ENCODE data around the gene CXCL16. TPM values are rescaled to one million over a fixed set of nuclear protein-coding genes. Genes with fewer than 3 reads are reported as not detected.
A peak's percentile ranks its signal among the peaks of the same experiment; 100 is the strongest.
"Not testable (repeated sequence)": the region's sequence is repeated elsewhere in the genome, so short reads cannot be mapped to it uniquely, and the experiment has no call there.

Gene CXCL16
- total and polyA plus RNA-seq, 12 donors: 2.4 to 50.1 (median 36.2) TPM

DNA sequence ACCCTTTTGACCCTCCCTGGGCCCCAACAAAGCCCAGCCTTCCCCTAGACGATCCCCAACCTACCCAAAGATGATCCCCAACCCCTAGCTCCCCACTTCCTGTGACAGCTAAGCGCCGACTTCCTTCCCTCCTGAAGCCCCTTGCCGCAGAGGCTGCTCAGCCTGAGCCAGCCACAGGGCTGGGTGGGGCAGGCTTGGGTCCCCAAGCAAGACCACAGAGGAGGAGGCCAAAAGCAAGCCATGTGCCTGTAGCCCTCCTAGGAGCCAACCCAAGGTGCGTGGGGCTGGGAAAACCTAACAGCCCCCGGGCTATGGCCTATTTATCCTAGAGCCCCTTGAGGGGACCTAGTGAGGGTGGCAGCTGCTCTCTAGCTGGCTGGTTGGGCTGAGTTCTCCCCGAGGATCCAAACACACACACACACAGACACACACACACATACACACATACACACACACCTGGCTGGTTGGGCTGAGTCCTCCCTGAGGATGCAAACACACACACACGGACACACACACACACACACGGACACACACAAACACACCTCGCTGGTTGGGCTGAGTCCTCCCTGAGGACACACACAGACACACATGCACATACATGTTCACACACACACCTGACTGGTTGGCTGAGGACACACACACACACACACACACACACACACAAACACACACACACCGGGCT lies 24.5 kb downstream of the CXCL16 start:
- Histone ChIP-seq H3K36me3 (replicated peaks in 1 of 2) (peaks cover 0 to 32% of the 10 kb centered on the region in 2 donors), H3K9me3 (replicated peaks in 1 of 3) (no peaks in the 10 kb centered on the region), H3K27me3 (no peaks in the 10 kb centered on the region), H3K4me1 (replicated peaks in 1 of 2) (peaks cover 6 to 11% of the 10 kb centered on the region in 2 donors), H3K4me3 (no peak overlapping the region), H3K27ac (peak overlapping the region in 2 of 5 donors; percentile 6 to 8)
- WGBS, 4 donors: 73 to 77% (median 75%) methylated on average over 8 to 11 of the region's 11 CpGs
- no peak for DNase-seq
- TF ChIP-seq, protein P1, sequence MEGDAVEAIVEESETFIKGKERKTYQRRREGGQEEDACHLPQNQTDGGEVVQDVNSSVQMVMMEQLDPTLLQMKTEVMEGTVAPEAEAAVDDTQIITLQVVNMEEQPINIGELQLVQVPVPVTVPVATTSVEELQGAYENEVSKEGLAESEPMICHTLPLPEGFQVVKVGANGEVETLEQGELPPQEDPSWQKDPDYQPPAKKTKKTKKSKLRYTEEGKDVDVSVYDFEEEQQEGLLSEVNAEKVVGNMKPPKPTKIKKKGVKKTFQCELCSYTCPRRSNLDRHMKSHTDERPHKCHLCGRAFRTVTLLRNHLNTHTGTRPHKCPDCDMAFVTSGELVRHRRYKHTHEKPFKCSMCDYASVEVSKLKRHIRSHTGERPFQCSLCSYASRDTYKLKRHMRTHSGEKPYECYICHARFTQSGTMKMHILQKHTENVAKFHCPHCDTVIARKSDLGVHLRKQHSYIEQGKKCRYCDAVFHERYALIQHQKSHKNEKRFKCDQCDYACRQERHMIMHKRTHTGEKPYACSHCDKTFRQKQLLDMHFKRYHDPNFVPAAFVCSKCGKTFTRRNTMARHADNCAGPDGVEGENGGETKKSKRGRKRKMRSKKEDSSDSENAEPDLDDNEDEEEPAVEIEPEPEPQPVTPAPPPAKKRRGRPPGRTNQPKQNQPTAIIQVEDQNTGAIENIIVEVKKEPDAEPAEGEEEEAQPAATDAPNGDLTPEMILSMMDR (IDR thresholded peaks at IDR 0.05): no peak
- TF ChIP-seq POLR2A (IDR thresholded peaks at IDR 0.05): no peak
- intact Hi-C loops (cut with DNase I): loop anchor here (5.0 to 10.0 kb wide), 3 partner anchors 80 to 177 kb away; partner anchors contain the start of gene PSMB6 (in 1 of the 2)

DNA sequence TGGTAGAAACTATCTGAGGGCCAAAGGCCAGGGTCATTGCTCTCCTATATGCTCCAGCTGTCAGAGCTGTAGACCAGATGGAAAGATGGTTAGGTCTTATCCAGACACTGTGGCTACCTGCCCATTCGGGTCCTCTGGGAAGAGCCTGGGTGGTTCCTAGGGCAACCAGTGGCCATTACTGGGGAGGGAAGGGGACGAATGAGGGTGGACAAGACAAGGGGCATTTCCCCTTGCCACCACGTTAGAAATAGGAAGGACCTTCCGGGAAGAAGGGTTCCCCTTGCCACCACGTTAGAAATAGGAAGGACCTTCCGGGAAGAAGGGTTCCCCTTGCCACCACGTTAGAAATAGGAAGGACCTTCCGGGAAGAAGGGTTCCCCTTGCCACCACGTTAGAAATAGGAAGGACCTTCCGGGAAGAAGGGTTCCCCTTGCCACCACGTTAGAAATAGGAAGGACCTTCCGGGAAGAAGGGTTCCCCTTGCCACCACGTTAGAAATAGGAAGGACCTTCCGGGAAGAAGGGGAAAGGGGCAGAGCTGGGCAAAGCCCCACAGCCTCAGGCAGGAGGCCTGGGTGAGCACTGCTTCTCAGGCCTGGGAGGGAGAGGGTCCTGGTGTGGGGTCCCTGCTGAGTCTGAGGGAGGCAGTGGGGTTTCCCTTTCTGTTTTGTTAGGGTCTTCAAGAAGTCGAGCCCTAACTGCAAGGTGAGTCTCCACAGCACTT lies 25.2 kb downstream of the CXCL16 start:
- DNase-seq; H3K27me3 ChIP-seq; H3K4me3 ChIP-seq; H3K9me3 ChIP-seq (replicated peaks in 1 of 3): not testable (repeated sequence)
- H3K36me3 ChIP-seq (replicated peaks in 1 of 2): peaks cover 0 to 27% of the 10 kb centered on the region in 2 donors
- 76 to 88% (median 81%) methylated on average over 9 to 11 of the region's 15 CpGs for WGBS, 4 donors
- peak overlapping the region in 2 of 5 donors; percentile 6 to 8 for H3K27ac ChIP-seq
- intact Hi-C loops (cut with DNase I): loop anchor here (5.0 to 10.0 kb wide), 3 partner anchors 80 to 178 kb away; partner anchors contain the start of gene PSMB6 (in 1 of the 2)
- peaks cover 11% of the 10 kb centered on the region in 2 donors for H3K4me1 ChIP-seq (replicated peaks in 1 of 2)

DNA sequence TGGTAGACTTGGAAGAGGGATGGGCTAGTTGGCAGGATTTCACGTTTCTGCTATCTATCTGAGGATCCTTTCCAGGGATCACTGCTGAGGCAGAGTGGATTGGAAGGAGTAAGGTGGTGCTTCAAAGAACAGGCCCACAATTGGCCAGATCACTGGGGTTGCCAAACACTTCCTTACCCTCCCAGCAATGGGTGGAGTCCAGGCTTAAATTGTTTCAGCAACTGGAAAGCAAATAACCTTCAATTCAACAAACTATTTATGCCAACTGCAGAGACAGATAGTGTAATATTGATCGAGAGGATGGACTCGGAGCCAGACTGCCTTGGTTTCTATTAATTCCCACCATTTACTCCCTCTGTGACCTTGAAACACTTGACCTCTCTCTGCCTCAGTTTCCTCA lies 27.2 kb downstream of the CXCL16 start:
- peak overlapping the region in 2 of 5 donors; percentile 88 to 94 for H3K27ac ChIP-seq
- TF ChIP-seq, protein P1 (IDR thresholded peaks at IDR 0.05): no peak

DNA sequence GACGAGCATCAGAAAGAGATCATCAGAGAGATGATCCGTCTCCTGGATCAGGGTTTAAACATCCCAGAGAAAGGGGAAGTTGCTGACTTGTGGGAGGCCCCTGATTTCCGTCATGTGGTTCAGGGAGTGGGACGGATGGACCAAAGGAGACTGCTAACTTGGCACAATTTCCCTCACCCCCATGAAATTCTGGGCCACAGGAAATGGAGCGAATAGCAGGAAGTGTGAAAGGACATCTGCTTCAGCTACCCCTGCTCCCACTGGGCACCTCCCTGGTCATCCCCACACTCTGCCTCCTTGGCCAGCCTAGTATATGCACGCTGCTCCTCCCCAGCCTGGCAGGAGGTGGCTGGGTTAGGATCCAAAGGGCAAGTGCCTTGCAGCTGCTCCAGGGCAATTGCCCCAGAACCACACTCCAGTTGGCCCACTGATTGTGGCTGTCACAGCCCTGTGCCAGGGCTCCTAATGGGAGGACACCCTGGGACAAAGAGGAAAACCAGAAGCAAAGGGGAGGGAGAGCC lies 28.0 kb downstream of the CXCL16 start:
- Histone ChIP-seq H3K4me1 (replicated peaks in 1 of 2) (peaks cover 11% of the 10 kb centered on the region in 2 donors), H3K27ac (peak overlapping the region in 3 of 5 donors; percentile 68 to 94 (median 88)), H3K27me3 (no peaks in the 10 kb centered on the region), H3K36me3 (replicated peaks in 1 of 2) (peaks cover 0 to 8% of the 10 kb centered on the region in 2 donors), H3K9me3 (replicated peaks in 1 of 3) (no peaks in the 10 kb centered on the region), H3K4me3 (peak overlapping the region in 1 of 4 donors; percentile 85)
- intact Hi-C loops (cut with DNase I): loop anchor here in 1 of 2 donors (10.0 kb wide), 1 partner anchor 83 kb away; the partner anchor contains the start of gene PSMB6
- TF ChIP-seq POLR2A (IDR thresholded peaks at IDR 0.05): no peak
- TF ChIP-seq, protein P1 (IDR thresholded peaks at IDR 0.05): no peak
- 0 to 65% (median 61%) methylated on average over 1 to 6 of the region's 6 CpGs for WGBS, 4 donors
- DNase-seq: peak in 5 of 7 donors; percentile 35 to 74 (median 57)

More for the DNA sequence above, 27.2 kb downstream of the CXCL16 start:
- Histone ChIP-seq H3K9me3 (replicated peaks in 1 of 3) (no peaks in the 10 kb centered on the region), H3K27me3 (no peaks in the 10 kb centered on the region), H3K4me3 (peak overlapping the region in 1 of 4 donors; percentile 85), H3K36me3 (replicated peaks in 1 of 2) (peaks cover 0 to 16% of the 10 kb centered on the region in 2 donors), H3K4me1 (replicated peaks in 1 of 2) (peaks cover 11% of the 10 kb centered on the region in 2 donors)
- DNase-seq: peak in 1 of 7 donors; percentile 48
- WGBS, 4 donors: 54 to 80% (median 67%) methylated on average over 3 of the region's 3 CpGs
- intact Hi-C loops (cut with DNase I): loop anchor here in 1 of 2 donors (10.0 kb wide), 1 partner anchor 82 kb away; the partner anchor contains the start of gene PSMB6
